OCI-LY7 (cell line): ENCODE data around the gene POPDC2.

ENCODE experiments used
- EZH2phosphoT487 ChIP-seq: fragments of 200-600 bp; sonication (generic); IDR thresholded peaks from 2 replicates; pipeline ENCODE4 v1.6.1; 2018; ENCODE audit warnings: low read depth, borderline replicate concordance, mild to moderate bottlenecking, mixed run types, antibody characterized with exemption, low read length, moderate library complexity, mixed read lengths
- TF ChIP-seq, protein P1 (sequence below): fragments of 200-600 bp; sonication (generic); conservative IDR thresholded peaks from 2 replicates; pipeline ENCODE4 v1.5.1; 2014; ENCODE audit warnings: mild to moderate bottlenecking, antibody characterized with exemption, low read length, moderate library complexity, mixed read lengths

DNA sequence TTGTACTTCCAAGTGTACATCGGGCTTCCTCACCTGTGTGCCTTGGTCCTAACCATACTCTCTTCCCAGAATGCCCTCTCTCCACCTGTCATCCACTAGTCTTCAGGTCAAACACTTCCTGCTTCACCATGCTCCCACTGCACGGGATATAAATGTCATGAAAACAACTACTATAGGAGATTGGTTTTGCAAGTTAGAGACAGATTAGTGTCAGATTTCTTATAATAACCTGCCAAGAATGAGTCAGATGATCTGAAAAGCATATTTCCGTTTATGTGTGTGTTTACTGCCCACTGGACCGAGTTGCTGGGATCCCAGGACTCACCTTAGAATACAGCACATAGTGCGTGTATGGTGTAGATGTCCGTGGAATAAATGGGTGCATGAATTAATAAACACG lies 41.3 kb downstream of the POPDC2 start:
- TF ChIP-seq, protein P1, sequence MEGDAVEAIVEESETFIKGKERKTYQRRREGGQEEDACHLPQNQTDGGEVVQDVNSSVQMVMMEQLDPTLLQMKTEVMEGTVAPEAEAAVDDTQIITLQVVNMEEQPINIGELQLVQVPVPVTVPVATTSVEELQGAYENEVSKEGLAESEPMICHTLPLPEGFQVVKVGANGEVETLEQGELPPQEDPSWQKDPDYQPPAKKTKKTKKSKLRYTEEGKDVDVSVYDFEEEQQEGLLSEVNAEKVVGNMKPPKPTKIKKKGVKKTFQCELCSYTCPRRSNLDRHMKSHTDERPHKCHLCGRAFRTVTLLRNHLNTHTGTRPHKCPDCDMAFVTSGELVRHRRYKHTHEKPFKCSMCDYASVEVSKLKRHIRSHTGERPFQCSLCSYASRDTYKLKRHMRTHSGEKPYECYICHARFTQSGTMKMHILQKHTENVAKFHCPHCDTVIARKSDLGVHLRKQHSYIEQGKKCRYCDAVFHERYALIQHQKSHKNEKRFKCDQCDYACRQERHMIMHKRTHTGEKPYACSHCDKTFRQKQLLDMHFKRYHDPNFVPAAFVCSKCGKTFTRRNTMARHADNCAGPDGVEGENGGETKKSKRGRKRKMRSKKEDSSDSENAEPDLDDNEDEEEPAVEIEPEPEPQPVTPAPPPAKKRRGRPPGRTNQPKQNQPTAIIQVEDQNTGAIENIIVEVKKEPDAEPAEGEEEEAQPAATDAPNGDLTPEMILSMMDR: no peak
- TF ChIP-seq EZH2phosphoT487: no peak
